ENCODE measurements around the gene SCN1A. TPM values are rescaled to one million over a fixed set of nuclear protein-coding genes. Genes with fewer than 3 reads are reported as not detected.
"Not testable (repeated sequence)": the region's sequence is repeated elsewhere in the genome, so short reads cannot be mapped to it uniquely, and the experiment has no call there.

SCN1A gene
- total RNA-seq, 2 experiments from 2014 or later: not detected

- H3K27ac Mint-ChIP-seq: no peak overlapping the region
- H3K9me3 Mint-ChIP-seq: no peaks in the 10 kb centered on the region
- no peaks in the 10 kb centered on the region for H3K36me3 Mint-ChIP-seq
- no peak overlapping the region for H3K4me3 Mint-ChIP-seq
- DNase-seq (no peak), ATAC-seq (ENCODE audit: low read depth) (no peak)
- POLR2A ChIA-PET: no interaction called here
- peaks cover 9% of the 10 kb centered on the region for H3K27me3 Mint-ChIP-seq
- H3K4me1 Mint-ChIP-seq: no peaks in the 10 kb centered on the region
Observed at GRCh38 chr2:166041613-166042012, 86.2 kb downstream of the SCN1A start.

- H3K36me3 Mint-ChIP-seq: no peaks in the 10 kb centered on the region
- H3K27ac Mint-ChIP-seq: no peak overlapping the region
- no peak for DNase-seq
- H3K4me3 Mint-ChIP-seq: no peak overlapping the region
- H3K27me3 Mint-ChIP-seq: no peaks in the 10 kb centered on the region
- H3K4me1 Mint-ChIP-seq: no peaks in the 10 kb centered on the region
- no peaks in the 10 kb centered on the region for H3K9me3 Mint-ChIP-seq
- POLR2A ChIA-PET: no interaction called here
- no peak for ATAC-seq (ENCODE audit: low read depth)
Observed at GRCh38 chr2:166032361-166032760, 95.5 kb downstream of the SCN1A start.

- no peak for ATAC-seq (ENCODE audit: low read depth)
- Mint-ChIP-seq H3K9me3 (no peaks in the 10 kb centered on the region), H3K27me3 (no peaks in the 10 kb centered on the region), H3K27ac (no peak overlapping the region), H3K4me1 (no peaks in the 10 kb centered on the region), H3K4me3 (no peak overlapping the region), H3K36me3 (no peaks in the 10 kb centered on the region)
- POLR2A ChIA-PET: no interaction called here
- no peak for DNase-seq
Observed at GRCh38 chr2:166031054-166031453, 96.8 kb downstream of the SCN1A start.

- Mint-ChIP-seq H3K4me1 (no peaks in the 10 kb centered on the region), H3K9me3 (no peaks in the 10 kb centered on the region), H3K4me3 (no peak overlapping the region), H3K27me3 (no peaks in the 10 kb centered on the region), H3K36me3 (no peaks in the 10 kb centered on the region), H3K27ac (no peak overlapping the region)
- DNase-seq: no peak
- no peak for ATAC-seq (ENCODE audit: low read depth)
- POLR2A ChIA-PET: no interaction called here
Observed at GRCh38 chr2:166025313-166025712, 102.5 kb downstream of the SCN1A start.

GRCh38 chr2:166017208-166017607 is 110.6 kb downstream of the SCN1A start:
- H3K9me3 Mint-ChIP-seq: no peaks in the 10 kb centered on the region
- no peak overlapping the region for H3K27ac Mint-ChIP-seq
- DNase-seq: no peak
- no peaks in the 10 kb centered on the region for H3K36me3 Mint-ChIP-seq
- ATAC-seq (ENCODE audit: low read depth): no peak
- H3K4me1 Mint-ChIP-seq: no peaks in the 10 kb centered on the region
- peaks cover 6% of the 10 kb centered on the region for H3K27me3 Mint-ChIP-seq
- no peak overlapping the region for H3K4me3 Mint-ChIP-seq
- POLR2A ChIA-PET: no interaction called here

GRCh38 chr2:166013878-166014277 is 113.9 kb downstream of the SCN1A start:
- no peak for ATAC-seq (ENCODE audit: low read depth)
- Mint-ChIP-seq H3K4me1 (no peaks in the 10 kb centered on the region), H3K36me3 (no peaks in the 10 kb centered on the region), H3K4me3 (no peak overlapping the region), H3K9me3 (no peaks in the 10 kb centered on the region), H3K27ac (no peak overlapping the region), H3K27me3 (peaks cover 12% of the 10 kb centered on the region)
- POLR2A ChIA-PET: no interaction called here
- DNase-seq: no peak

- Mint-ChIP-seq H3K4me1 (no peaks in the 10 kb centered on the region), H3K36me3 (no peaks in the 10 kb centered on the region), H3K27me3 (peaks cover 14% of the 10 kb centered on the region), H3K9me3 (no peaks in the 10 kb centered on the region), H3K27ac (no peak overlapping the region), H3K4me3 (no peak overlapping the region)
- DNase-seq (no peak), ATAC-seq (ENCODE audit: low read depth) (no peak)
- POLR2A ChIA-PET: no interaction called here
Observed at GRCh38 chr2:166011660-166012059, 116.2 kb downstream of the SCN1A start.

GRCh38 chr2:166000401-166000800 is 127.4 kb downstream of the SCN1A start:
- H3K27me3 Mint-ChIP-seq: peaks cover 6% of the 10 kb centered on the region
- DNase-seq: no peak
- POLR2A ChIA-PET: no interaction called here
- H3K9me3 Mint-ChIP-seq: no peaks in the 10 kb centered on the region
- no peak for ATAC-seq (ENCODE audit: low read depth)
- no peaks in the 10 kb centered on the region for H3K36me3 Mint-ChIP-seq
- H3K27ac Mint-ChIP-seq: no peak overlapping the region
- no peak overlapping the region for H3K4me3 Mint-ChIP-seq
- H3K4me1 Mint-ChIP-seq: no peaks in the 10 kb centered on the region

GRCh38 chr2:165990846-165991245 is 137.0 kb downstream of the SCN1A start:
- no peaks in the 10 kb centered on the region for H3K9me3 Mint-ChIP-seq
- POLR2A ChIA-PET: no interaction called here
- H3K27me3 Mint-ChIP-seq: no peaks in the 10 kb centered on the region
- ATAC-seq (ENCODE audit: low read depth) (no peak), DNase-seq (no peak)
- H3K4me3 Mint-ChIP-seq: no peak overlapping the region
- H3K27ac Mint-ChIP-seq: no peak overlapping the region
- no peaks in the 10 kb centered on the region for H3K36me3 Mint-ChIP-seq
- H3K4me1 Mint-ChIP-seq: no peaks in the 10 kb centered on the region

GRCh38 chr2:165989851-165990250 is 138.0 kb downstream of the SCN1A start:
- POLR2A ChIA-PET: no interaction called here

GRCh38 chr2:165985120-165985519 is 142.7 kb downstream of the SCN1A start:
- H3K36me3 Mint-ChIP-seq: no peaks in the 10 kb centered on the region
- H3K9me3 Mint-ChIP-seq: no peaks in the 10 kb centered on the region
- no peaks in the 10 kb centered on the region for H3K4me1 Mint-ChIP-seq
- no peak overlapping the region for H3K27ac Mint-ChIP-seq
- H3K27me3 Mint-ChIP-seq: peaks cover 5% of the 10 kb centered on the region
- H3K4me3 Mint-ChIP-seq: no peak overlapping the region
- POLR2A ChIA-PET: no interaction called here
- DNase-seq: no peak
- no peak for ATAC-seq (ENCODE audit: low read depth)

More at GRCh38 chr2:165989851-165990250, 138.0 kb downstream of the SCN1A start:
- Mint-ChIP-seq H3K36me3 (no peaks in the 10 kb centered on the region), H3K4me3 (no peak overlapping the region), H3K27me3 (no peaks in the 10 kb centered on the region), H3K9me3 (no peaks in the 10 kb centered on the region), H3K4me1 (no peaks in the 10 kb centered on the region), H3K27ac (no peak overlapping the region)
- ATAC-seq (ENCODE audit: low read depth) (no peak), DNase-seq (no peak)

- H3K27me3 Mint-ChIP-seq; H3K27ac Mint-ChIP-seq; POLR2A ChIA-PET; ATAC-seq (ENCODE audit: low read depth); H3K9me3 Mint-ChIP-seq; DNase-seq; H3K4me3 Mint-ChIP-seq; H3K4me1 Mint-ChIP-seq; H3K36me3 Mint-ChIP-seq: not testable (repeated sequence)
Observed at GRCh38 chr2:165972161-165972560, 155.7 kb downstream of the SCN1A start.

GRCh38 chr2:165970663-165971062 is 157.2 kb downstream of the SCN1A start:
- Mint-ChIP-seq H3K9me3 (no peaks in the 10 kb centered on the region), H3K27me3 (peaks cover 10% of the 10 kb centered on the region), H3K36me3 (no peaks in the 10 kb centered on the region), H3K4me3 (no peak overlapping the region), H3K27ac (no peak overlapping the region), H3K4me1 (no peaks in the 10 kb centered on the region)
- POLR2A ChIA-PET: no interaction called here
- DNase-seq (no peak), ATAC-seq (ENCODE audit: low read depth) (no peak)

- Mint-ChIP-seq H3K9me3 (no peaks in the 10 kb centered on the region), H3K4me3 (no peak overlapping the region), H3K36me3 (no peaks in the 10 kb centered on the region), H3K27me3 (peaks cover 7% of the 10 kb centered on the region), H3K4me1 (no peaks in the 10 kb centered on the region), H3K27ac (no peak overlapping the region)
- POLR2A ChIA-PET: no interaction called here
- DNase-seq (no peak), ATAC-seq (ENCODE audit: low read depth) (no peak)
Observed at GRCh38 chr2:165969227-165969626, 158.6 kb downstream of the SCN1A start.

GRCh38 chr2:165967746-165968145 is 160.1 kb downstream of the SCN1A start:
- Mint-ChIP-seq H3K9me3 (no peaks in the 10 kb centered on the region), H3K36me3 (no peaks in the 10 kb centered on the region), H3K4me1 (no peaks in the 10 kb centered on the region), H3K27ac (no peak overlapping the region), H3K4me3 (no peak overlapping the region), H3K27me3 (peaks cover 3% of the 10 kb centered on the region)
- ATAC-seq (ENCODE audit: low read depth) (no peak), DNase-seq (no peak)
- POLR2A ChIA-PET: no interaction called here
